ENCODE measurements around the gene CEP104.

The CEP104 gene

DNA sequence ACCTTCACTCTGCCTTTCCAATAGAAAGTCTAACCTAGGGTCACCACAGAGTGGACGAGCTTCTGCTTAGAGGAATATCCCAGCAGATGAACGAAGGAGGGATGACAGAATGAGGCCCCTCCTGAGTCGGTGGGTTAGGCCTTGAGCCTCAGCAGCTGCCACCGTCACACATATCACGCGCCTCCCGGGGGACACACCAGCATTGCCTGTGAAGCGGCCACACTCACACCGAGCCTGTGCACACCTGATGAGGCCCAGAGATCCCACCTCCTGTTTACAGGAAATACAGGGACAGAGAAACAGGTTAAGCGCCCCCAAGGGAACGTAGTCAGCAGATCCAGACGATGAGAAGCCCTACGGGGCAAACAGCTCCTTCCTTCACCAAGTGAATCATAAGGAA is 35.6 kb downstream of the CEP104 start:
- H3K4me3 ChIP-seq (ENCODE audit: low read depth, low read length) = no peak overlapping the region
- no peak for DNase-seq (ENCODE audit: low read depth)
- TF ChIP-seq, protein P1, sequence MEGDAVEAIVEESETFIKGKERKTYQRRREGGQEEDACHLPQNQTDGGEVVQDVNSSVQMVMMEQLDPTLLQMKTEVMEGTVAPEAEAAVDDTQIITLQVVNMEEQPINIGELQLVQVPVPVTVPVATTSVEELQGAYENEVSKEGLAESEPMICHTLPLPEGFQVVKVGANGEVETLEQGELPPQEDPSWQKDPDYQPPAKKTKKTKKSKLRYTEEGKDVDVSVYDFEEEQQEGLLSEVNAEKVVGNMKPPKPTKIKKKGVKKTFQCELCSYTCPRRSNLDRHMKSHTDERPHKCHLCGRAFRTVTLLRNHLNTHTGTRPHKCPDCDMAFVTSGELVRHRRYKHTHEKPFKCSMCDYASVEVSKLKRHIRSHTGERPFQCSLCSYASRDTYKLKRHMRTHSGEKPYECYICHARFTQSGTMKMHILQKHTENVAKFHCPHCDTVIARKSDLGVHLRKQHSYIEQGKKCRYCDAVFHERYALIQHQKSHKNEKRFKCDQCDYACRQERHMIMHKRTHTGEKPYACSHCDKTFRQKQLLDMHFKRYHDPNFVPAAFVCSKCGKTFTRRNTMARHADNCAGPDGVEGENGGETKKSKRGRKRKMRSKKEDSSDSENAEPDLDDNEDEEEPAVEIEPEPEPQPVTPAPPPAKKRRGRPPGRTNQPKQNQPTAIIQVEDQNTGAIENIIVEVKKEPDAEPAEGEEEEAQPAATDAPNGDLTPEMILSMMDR (IDR thresholded peaks at IDR 0.05; ENCODE audit: control insufficient read depth, extremely low read depth, insufficient read depth) = no peak

DNA sequence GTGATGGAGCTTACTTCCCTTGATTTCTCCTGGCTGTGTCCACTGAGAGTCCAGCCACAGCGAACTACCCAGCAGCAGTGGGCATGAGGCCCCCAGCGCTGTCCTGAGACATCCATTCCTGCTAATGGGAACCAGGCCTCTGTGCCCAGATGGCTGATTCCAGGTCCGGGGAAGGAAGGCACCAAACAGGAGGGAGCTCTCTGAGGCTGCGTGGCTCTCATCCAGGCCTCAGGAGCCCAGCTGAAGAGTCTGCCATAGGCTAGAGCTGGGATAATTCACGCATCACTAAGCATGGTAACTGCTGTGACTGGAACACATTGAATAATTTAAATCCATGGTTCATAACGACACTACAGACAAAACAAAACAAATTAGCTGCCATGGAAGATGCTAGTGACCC is 36.0 kb downstream of the CEP104 start:
- TF ChIP-seq, protein P1 (IDR thresholded peaks at IDR 0.05; ENCODE audit: control insufficient read depth, extremely low read depth, insufficient read depth) = no peak
- DNase-seq (ENCODE audit: low read depth) = no peak
- H3K4me3 ChIP-seq (ENCODE audit: low read depth, low read length) = no peak overlapping the region

DNA sequence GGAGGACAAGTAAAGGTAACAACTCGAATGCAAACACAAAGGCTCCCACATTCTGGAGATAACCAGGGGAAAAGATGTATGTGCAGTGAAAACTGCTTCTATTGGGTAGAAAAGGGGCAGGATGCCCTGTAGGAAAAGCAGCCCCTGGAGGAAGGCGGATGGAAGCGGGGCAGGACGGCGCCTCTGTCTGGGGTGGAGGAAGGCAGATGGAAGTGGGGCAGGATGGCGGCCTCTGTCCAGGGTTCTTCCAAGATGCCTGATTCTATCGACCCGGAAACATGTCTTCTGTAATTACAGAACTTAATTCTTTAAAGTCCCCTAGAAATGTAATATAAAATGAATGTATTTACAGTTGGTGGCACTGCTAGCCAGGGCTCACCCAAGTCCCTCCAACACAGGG is 36.7 kb downstream of the CEP104 start:
- TF ChIP-seq, protein P1 (IDR thresholded peaks at IDR 0.05; ENCODE audit: control insufficient read depth, extremely low read depth, insufficient read depth) = no peak
- no peak overlapping the region for H3K4me3 ChIP-seq (ENCODE audit: low read depth, low read length)
- no peak for DNase-seq (ENCODE audit: low read depth)

DNA sequence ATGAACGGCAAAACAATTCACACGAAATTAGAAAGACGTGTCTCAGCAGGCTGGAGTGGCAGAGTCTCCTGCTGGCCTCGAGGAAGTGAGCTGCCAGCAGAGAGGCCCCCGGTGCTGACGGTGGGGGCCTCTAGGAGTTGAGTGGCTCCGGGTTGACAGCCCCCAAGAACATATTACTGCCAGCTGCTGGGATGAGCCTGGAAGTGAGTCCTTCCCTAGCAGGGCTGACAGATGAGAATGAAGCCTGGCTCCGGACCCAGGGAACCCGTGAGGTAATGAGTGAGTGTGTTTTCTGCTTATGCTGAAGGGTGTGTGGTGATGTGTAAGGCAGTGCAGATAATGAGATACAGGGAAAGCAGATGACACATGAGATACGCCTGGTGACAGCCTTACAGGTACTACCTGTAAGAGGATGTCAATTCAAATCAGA is 37.2 kb downstream of the CEP104 start:
- no peak overlapping the region for H3K4me3 ChIP-seq (ENCODE audit: low read depth, low read length)
- TF ChIP-seq, protein P1 (IDR thresholded peaks at IDR 0.05; ENCODE audit: control insufficient read depth, extremely low read depth, insufficient read depth) = no peak
- no peak for DNase-seq (ENCODE audit: low read depth)

DNA sequence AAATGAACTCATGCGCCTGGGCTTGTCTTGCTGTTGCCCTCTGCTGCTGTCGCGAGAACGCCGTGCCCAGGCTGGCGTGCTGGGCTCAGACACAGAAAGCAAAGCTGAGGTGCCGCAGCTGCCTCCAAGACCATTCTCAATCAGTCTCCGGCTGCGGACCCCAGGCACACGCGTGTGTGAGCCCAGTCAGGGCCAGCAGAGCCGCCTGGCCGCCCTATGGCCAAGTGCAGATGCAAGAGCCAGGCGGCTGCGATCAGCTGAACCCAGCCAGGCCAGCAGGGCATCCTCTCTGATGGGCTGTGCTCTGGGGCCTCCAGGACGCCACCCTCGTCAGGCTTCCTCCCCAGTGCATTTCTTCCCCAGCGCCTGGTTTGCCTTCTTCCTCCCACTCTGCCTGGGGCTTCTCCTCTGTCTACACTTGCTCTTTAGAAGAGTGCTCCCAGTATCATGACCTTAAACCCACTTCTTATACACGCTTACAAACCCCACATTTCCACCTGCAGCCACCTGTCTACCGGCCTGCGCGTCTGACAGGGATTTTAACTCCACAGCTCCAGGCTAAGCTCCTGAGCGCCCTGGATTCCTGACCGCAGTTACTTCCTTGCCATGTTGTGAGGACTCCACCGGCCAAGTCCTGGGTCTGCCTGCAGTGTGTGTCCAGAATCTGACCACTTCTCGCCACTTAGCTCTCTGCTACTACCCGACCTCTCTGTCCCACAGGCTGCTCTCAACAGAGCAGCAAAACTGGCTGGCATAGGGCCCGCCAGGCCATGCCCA is 39.0 kb downstream of the CEP104 start:
- TF ChIP-seq, protein P1 (IDR thresholded peaks at IDR 0.05; ENCODE audit: control insufficient read depth, extremely low read depth, insufficient read depth) = no peak
- H3K4me3 ChIP-seq (ENCODE audit: low read depth, low read length) = no peak overlapping the region
- no peak for DNase-seq (ENCODE audit: low read depth)

DNA sequence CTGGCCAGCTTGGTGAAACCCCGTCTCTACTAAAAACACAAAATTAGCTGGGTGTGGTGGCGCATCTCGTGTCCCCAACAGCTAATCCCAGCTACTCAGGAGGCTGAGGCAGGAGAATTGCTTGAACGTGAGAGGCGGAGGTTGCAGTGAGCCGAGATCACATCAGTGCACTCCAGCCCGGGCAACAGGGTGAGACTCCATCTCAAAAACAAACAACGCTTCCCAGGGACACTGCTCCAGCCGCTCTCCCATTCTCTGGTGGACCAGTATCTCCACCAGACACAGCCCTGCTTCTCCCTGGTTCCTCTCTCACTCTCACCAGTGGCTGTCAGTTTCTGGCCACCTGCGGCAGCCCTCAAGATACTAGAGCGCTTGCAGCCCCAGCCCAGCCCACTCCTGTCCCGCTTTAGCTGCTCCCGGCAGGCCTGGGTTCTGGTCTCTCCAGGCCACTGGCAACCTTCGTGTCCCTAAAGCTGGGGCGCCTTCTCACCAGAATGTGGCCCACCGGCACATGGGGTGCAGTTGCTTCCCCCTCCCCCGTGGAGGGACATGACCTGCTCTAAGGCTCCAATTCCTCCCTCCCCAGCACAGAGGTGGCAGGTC is 39.8 kb downstream of the CEP104 start:
- TF ChIP-seq, protein P1 (IDR thresholded peaks at IDR 0.05; ENCODE audit: control insufficient read depth, extremely low read depth, insufficient read depth) = no peak
- no peak for DNase-seq (ENCODE audit: low read depth)
- no peak overlapping the region for H3K4me3 ChIP-seq (ENCODE audit: low read depth, low read length)

Measured in LNCaP clone FGC (cell line).